Activated CD8-positive, alpha-beta memory T cell treated with anti-CD3 and anti-CD28 coated beads for 36 hours (primary cell): Measurements from ENCODE around the gene SLC40A1. TPM values are rescaled to one million over a fixed set of nuclear protein-coding genes. Genes with fewer than 3 reads are reported as not detected.

Experiments used
- CTCF ChIA-PET: fragments of 350-600 bp; sonication (Branson Sonifier 250); formaldehyde crosslinking; loops from one replicate; lab custom pipeline; 2021; ENCODE audit warnings: antibody characterized with exemption; lab: Charles Lee
- POLR2A ChIA-PET: fragments of 350-600 bp; sonication (Branson Sonifier 250); formaldehyde crosslinking; loops from one replicate; lab custom pipeline; 2021; ENCODE audit warnings: antibody characterized with exemption; lab: Charles Lee
- total RNA-seq, 2 experiments: library from RNA; stranded (reverse); gene quantifications; one replicate each; pipeline ENCODE4 v1.2.3, GENCODE V29; 2021

The SLC40A1 gene, protein sequence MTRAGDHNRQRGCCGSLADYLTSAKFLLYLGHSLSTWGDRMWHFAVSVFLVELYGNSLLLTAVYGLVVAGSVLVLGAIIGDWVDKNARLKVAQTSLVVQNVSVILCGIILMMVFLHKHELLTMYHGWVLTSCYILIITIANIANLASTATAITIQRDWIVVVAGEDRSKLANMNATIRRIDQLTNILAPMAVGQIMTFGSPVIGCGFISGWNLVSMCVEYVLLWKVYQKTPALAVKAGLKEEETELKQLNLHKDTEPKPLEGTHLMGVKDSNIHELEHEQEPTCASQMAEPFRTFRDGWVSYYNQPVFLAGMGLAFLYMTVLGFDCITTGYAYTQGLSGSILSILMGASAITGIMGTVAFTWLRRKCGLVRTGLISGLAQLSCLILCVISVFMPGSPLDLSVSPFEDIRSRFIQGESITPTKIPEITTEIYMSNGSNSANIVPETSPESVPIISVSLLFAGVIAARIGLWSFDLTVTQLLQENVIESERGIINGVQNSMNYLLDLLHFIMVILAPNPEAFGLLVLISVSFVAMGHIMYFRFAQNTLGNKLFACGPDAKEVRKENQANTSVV
- total RNA-seq: 1 to 10 TPM; 1.4 to 1.8 TPM

GRCh38 chr2:189580658-189581353, at the start of gene SLC40A1:
Gene SLC40A1, minus strand, starts transcription at chr2:189580786. Its CDS starts 326 bp downstream, at chr2:189580460.
- CTCF ChIA-PET: interaction anchor here (0.9 kb wide), 1 partner anchor 12 kb away, joined by 3 read pairs; no protein-coding TSS in a partner anchor
- POLR2A ChIA-PET: interaction anchor here (0.6 kb wide), 1 partner anchor 12 kb away, joined by 3 read pairs; no protein-coding TSS in a partner anchor

GRCh38 chr2:189629531-189630453, 49.2 kb upstream of the SLC40A1 start:
- ChIA-PET POLR2A (no interaction called here), CTCF (no interaction called here)

- ChIA-PET POLR2A (no interaction called here), CTCF (no interaction called here)
Observed at GRCh38 chr2:189628817-189629530, 48.4 kb upstream of the SLC40A1 start.

DNA sequence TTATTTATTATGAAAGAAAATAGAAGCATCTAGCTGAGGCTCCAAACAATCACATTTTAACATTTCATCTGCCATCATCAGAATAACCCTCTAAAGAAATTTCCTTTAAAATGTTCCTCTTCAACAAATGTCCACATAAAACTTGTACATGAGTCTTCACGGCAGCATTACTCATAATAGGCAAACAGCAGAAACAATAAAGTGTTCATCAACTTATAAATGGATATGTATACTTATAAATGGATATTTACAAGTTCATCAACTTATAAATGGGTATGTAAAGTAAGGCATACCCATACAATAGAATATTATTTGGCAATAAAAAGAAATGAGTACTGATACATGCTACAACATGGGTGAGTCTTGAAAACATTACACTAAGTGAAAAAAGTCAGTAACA, 47.2 kb upstream of the SLC40A1 start:
- ChIA-PET POLR2A (no interaction called here), CTCF (no interaction called here)

DNA sequence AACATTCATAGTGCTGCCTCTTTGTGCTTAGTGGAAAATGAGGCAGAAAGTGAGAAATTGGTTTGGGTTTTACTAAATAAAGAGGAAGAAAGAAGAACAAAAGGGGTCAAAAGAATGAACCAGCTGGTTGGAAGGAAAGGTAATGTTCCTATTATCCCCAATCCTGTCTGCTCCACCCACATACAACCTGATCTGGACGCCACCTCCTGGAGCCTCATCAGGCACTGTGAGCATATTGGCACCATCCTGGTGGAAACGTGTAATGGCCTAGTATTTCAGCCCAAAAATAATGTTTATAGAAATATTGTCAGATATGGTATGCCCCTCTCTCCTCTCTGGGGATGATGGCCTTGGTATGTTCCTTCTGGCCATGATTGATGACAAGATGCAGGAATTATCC, 45.0 kb upstream of the SLC40A1 start:
- CTCF ChIA-PET: no interaction called here
- POLR2A ChIA-PET: interaction anchor here (0.7 kb wide), 1 partner anchor 310 kb away, joined by 4 read pairs; no protein-coding TSS in a partner anchor

- CTCF ChIA-PET: no interaction called here
- POLR2A ChIA-PET: no interaction called here
Observed at GRCh38 chr2:189624648-189625355, 44.2 kb upstream of the SLC40A1 start.

DNA sequence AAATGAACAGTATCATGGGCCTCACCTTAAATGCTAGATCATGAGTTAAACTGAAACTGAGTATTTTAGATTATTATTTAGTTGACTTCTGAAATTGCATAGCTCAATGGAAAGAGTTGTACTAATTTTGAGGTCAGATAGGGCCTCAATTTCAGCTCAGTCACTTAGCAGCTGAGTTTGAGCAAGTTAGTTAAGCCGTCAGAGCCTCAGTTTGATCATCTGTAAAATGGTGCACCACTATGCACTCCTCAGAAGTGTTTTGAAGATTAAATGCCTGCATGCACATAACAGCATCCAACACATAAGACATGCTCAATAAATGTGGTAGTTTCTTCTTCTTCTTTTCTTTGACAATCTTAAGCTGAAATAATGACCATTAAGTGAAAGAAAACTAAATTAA, 42.5 kb upstream of the SLC40A1 start:
- ChIA-PET POLR2A (no interaction called here), CTCF (interaction anchor here (0.6 kb wide), 1 partner anchor 91 kb away, joined by 4 read pairs; no protein-coding TSS in a partner anchor)

DNA sequence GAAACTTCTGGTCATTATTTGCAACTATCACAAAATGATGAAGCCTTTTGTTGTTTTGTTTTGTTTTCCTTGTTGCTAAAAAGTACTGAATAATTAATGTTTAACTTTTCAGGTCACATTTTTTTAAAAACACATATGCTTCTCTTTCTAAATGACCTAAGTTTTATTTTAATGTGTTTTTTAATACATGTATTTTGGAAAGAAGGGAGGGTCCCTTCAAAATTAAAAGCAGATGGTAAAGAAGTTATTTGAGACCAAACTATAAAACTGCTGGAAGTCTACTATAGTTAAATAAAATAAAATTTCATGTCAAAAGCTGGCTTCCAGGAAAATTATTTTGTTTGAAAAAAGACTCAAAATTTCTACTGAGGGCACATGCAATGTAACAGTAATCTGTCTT, 41.2 kb upstream of the SLC40A1 start:
- CTCF ChIA-PET: no interaction called here
- POLR2A ChIA-PET: no interaction called here

GRCh38 chr2:189618197-189618596, 37.6 kb upstream of the SLC40A1 start:
- POLR2A ChIA-PET: no interaction called here
- CTCF ChIA-PET: no interaction called here

- ChIA-PET POLR2A (no interaction called here), CTCF (no interaction called here)
Observed at GRCh38 chr2:189614585-189614984, 34.0 kb upstream of the SLC40A1 start.

DNA sequence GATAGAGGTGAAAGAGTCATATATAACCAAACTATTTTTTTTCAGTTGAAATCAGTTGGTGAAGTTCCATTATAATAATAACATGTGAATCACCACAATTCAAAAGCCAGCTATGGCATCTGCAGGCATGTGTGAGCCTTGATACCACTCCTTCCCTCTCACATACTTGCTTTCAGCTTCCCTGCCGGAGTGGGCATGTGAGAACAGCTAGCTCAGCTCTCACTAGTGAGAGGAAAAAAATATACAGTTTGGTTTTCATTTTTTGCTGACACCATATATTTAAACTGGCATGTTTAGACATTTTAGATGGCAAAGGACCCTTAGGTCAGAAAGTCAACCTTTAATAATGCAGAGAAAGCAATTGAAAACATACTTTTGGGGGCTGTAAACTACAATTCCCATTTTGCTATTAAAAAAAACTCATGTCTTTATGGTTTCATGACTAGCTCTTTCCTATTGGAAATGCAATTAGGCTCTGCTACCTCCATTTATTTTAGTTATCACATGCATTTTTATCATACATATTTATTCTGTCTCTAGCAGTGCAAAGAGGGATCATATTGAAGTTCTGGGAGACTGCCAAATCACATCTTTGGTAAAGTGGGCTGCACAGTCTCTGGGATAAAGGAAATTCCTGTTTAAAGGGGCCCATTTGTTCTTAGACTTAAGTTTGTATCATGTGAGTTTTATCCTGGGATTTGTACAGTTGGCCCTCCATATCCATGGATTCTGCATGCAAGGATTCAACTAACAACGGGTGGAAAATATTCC, 33.2 kb upstream of the SLC40A1 start:
- ChIA-PET CTCF (no interaction called here), POLR2A (no interaction called here)

- POLR2A ChIA-PET: no interaction called here
- CTCF ChIA-PET: no interaction called here
Observed at GRCh38 chr2:189613077-189613636, 32.6 kb upstream of the SLC40A1 start.

DNA sequence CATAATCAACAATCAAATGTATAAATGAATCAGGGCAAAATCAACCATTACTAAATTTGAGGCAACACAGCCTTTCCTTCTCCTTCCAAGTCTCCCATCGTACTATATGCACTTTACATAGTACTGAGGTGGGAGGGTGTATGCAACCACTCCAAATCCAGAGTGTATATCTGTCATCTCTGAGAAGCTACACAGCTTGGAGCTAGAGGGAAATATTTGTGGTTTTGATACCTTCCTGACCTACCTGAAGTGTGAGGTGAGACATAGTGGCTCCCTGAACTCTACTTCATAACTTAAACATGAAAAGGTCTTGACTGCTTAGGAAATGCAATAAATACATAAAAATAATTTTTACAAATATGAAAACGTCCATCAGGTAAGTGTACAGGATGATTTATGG, 30.1 kb upstream of the SLC40A1 start:
- ChIA-PET CTCF (no interaction called here), POLR2A (no interaction called here)

DNA sequence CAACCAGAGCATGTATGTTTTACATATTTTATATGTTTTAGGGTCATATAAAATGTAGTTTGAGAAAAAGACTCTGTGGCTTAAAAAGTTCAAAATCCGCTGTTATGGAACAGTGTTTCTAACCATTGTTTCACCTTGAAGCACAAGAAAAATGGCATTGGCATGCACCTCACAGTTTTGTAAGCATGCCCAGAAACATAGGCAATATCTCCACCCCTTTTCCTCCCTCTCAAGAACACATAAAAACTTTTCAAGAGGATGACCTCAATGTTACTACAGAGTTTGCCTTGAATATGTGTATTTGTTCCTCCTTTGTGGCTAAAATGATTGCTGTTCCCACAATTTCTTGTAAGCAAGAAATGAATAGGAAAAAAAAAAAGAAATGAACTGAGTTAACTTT, 29.3 kb upstream of the SLC40A1 start:
- POLR2A ChIA-PET: no interaction called here
- CTCF ChIA-PET: no interaction called here

DNA sequence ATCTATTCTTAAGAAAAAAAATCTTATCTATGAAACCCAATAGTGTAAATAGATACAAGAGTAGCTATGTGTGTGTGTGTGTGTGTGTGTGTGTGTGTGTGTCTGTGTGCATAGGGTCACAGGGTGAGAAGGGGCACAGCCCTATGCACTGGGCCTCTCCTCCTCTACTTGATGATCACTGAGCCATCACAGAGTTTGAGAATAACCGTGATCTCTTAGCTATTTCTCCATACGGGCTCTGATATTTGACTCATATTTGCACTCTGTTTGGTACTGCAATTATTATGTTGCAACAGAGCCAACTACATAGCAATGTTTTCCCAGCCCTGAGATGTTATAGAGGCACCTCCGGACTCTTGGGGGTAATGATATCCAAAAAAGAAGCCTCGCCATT, 28.8 kb upstream of the SLC40A1 start:
- ChIA-PET POLR2A (no interaction called here), CTCF (no interaction called here)

- ChIA-PET CTCF (no interaction called here), POLR2A (interaction anchor here (0.6 kb wide), 1 partner anchor 565 kb away, joined by 3 read pairs; no protein-coding TSS in a partner anchor)
Observed at GRCh38 chr2:189608795-189609422, 28.3 kb upstream of the SLC40A1 start.
